HepG2 (cell line): ENCODE measurements around the gene PNPLA2. TPM values are rescaled to one million over a fixed set of nuclear protein-coding genes. Genes with fewer than 3 reads are reported as not detected.

ENCODE experiments used
- CBX1 ChIP-seq: IDR thresholded peaks from one replicate; pipeline ENCODE4 v1.6.1; 2016; ENCODE audit warnings: antibody characterized with exemption, low read depth
- DBP ChIP-seq: sonication (generic); formaldehyde crosslinking; IDR thresholded peaks from 2 replicates; pipeline ENCODE4 v1.4.0; 2020; ENCODE audit warnings: missing genetic modification reagents; ENCODE audit errors: not compliant biosample characterization
- ERF ChIP-seq: IDR thresholded peaks from 2 replicates; pipeline ENCODE4 v1.6.1; 2018; ENCODE audit warnings: missing biosample characterization, missing genetic modification reagents
- ETV6 ChIP-seq: sonication (generic); formaldehyde crosslinking; conservative IDR thresholded peaks from 2 replicates; pipeline ENCODE4 v1.4.0; 2020; ENCODE audit warnings: missing genetic modification reagents
- FOXP1 ChIP-seq, 2 experiments: fragments of 450-650 bp in 1 of 2; IDR thresholded peaks; 2 replicates each; pipeline ENCODE4 v1.6.1; 2017 to 2018; ENCODE audit warnings: antibody characterized with exemption in 1 of 2
- KLF6 ChIP-seq: IDR thresholded peaks from 2 replicates; pipeline ENCODE4 v1.8.0; 2016; ENCODE audit warnings: missing biosample characterization, missing genetic modification reagents
- NFKBIZ ChIP-seq: IDR thresholded peaks from 2 replicates; pipeline ENCODE4 v1.6.1; 2018; ENCODE audit warnings: missing genetic modification reagents, missing compliant biosample characterization
- PHF5A ChIP-seq: IDR thresholded peaks from one replicate; pipeline ENCODE4 v1.6.1; 2018; ENCODE audit warnings: low read depth, missing genetic modification reagents; ENCODE audit not compliant: unreplicated experiment
- SIN3A ChIP-seq: IDR thresholded peaks from 2 replicates; pipeline ENCODE4 v1.6.1; 2011; ENCODE audit warnings: low read depth, mild to moderate bottlenecking, control low read depth, low read length, borderline replicate concordance
- TCF7 ChIP-seq: sonication (generic); IDR thresholded peaks from 2 replicates; pipeline ENCODE4 v1.6.1; 2016; ENCODE audit warnings: antibody characterized with exemption, low read depth
- TFDP1 ChIP-seq: IDR thresholded peaks from 2 replicates; pipeline ENCODE4 v1.6.1; 2016; ENCODE audit warnings: missing compliant biosample characterization, missing genetic modification reagents, borderline replicate concordance
- WIZ ChIP-seq: sonication (generic); formaldehyde crosslinking; IDR thresholded peaks from 2 replicates; pipeline ENCODE4 v1.5.1; 2020; ENCODE audit warnings: mild to moderate bottlenecking, missing genetic modification reagents
- ZBTB26 ChIP-seq: IDR thresholded peaks from 2 replicates; pipeline ENCODE4 v1.6.1; 2016; ENCODE audit warnings: missing compliant biosample characterization, missing genetic modification reagents, borderline replicate concordance
- ZBTB34 ChIP-seq: sonication (generic); formaldehyde crosslinking; IDR thresholded peaks from 2 replicates; pipeline ENCODE4 v1.8.0; 2022; ENCODE audit warnings: mild to moderate bottlenecking, missing genetic modification reagents
- ZNF138 ChIP-seq: sonication (generic); formaldehyde crosslinking; IDR thresholded peaks from 2 replicates; pipeline ENCODE4 v1.5.0; 2020; ENCODE audit warnings: mild to moderate bottlenecking, low read depth, missing genetic modification reagents
- ZNF18 ChIP-seq: sonication (generic); formaldehyde crosslinking; IDR thresholded peaks from 2 replicates; pipeline ENCODE4 v1.8.0; 2022; ENCODE audit warnings: mild to moderate bottlenecking, missing genetic modification reagents; ENCODE audit not compliant: insufficient replicate concordance
- ZNF207 ChIP-seq: fragments of 450-650 bp; IDR thresholded peaks from 2 replicates; pipeline ENCODE4 v1.6.1; 2016; ENCODE audit warnings: antibody characterized with exemption, borderline replicate concordance
- ZNF496 ChIP-seq: sonication (generic); formaldehyde crosslinking; IDR thresholded peaks from 2 replicates; pipeline ENCODE4 v1.8.1; 2023; ENCODE audit warnings: mild to moderate bottlenecking, moderate library complexity, missing genetic modification reagents; ENCODE audit not compliant: insufficient replicate concordance
- ZNF549 ChIP-seq: sonication (generic); formaldehyde crosslinking; IDR thresholded peaks from 2 replicates; pipeline ENCODE4 v1.5.0; 2020; ENCODE audit warnings: missing genetic modification reagents
- ZNF562 ChIP-seq: sonication (generic); formaldehyde crosslinking; IDR thresholded peaks from 2 replicates; pipeline ENCODE4 v1.8.0; 2022; ENCODE audit warnings: missing genetic modification reagents, borderline replicate concordance
- ZSCAN22 ChIP-seq: sonication (generic); formaldehyde crosslinking; IDR thresholded peaks from 2 replicates; pipeline ENCODE4 v1.4.0; 2020; ENCODE audit warnings: mild to moderate bottlenecking, missing genetic modification reagents
- polyA plus RNA-seq, 8 experiments: library from polyadenylated mRNA; depleted of rRNA in 3 of 8; stranded (reverse) in 7 of 8; unstranded in 1 of 8; fragments of >200 nt; fragmentation: Illumina TruSeq in 4 of 8; extraction: Trizol in 4 of 8; gene quantifications; 2 replicates each; pipeline versions ENCODE4 v1.2.1 to v1.2.3, GENCODE V29; 2011 to 2016; ENCODE audit warnings: low read depth in 4 of 8, missing spikeins in 1 of 8, mixed read lengths in 1 of 8; ENCODE audit not compliant: insufficient read depth in 1 of 8
- total RNA-seq, 5 experiments: library from RNA; depleted of rRNA; stranded (reverse); fragments of >200 nt; fragmentation: Illumina TruSeq; extraction: Trizol; gene quantifications; 2 replicates each; pipeline ENCODE4 v1.2.3, GENCODE V29; 2016; ENCODE audit warnings: low read depth in 1 of 5

The PNPLA2 gene
- total and polyA plus RNA-seq, 2 of the 13 experiments (the other 11 are each of a cell fraction or from before 2014, with no cell fraction given), result 10.5 to 43.2 TPM

- TF ChIP-seq ZNF549 (CRISPR knock-in tag), result no peak
- no peak for TF ChIP-seq NFKBIZ (CRISPR knock-in tag)
- TF ChIP-seq ETV6, result no peak
- TF ChIP-seq SIN3A, result peak; percentile 56; the same call in 1 of the 2 replicates
- TF ChIP-seq ZNF562 (CRISPR knock-in tag), result no peak
- peak; percentile 80 for TF ChIP-seq ZNF138 (CRISPR knock-in tag)
- no peak for TF ChIP-seq CBX1
- no peak; the same call in 1 of the 2 replicates for TF ChIP-seq ERF (CRISPR knock-in tag)
- TF ChIP-seq TFDP1 (CRISPR knock-in tag), result peak; percentile 55; the same call in 1 of the 2 replicates
- TF ChIP-seq ZNF18 (CRISPR knock-in tag), result peak; percentile 41
- TF ChIP-seq ZBTB34 (CRISPR knock-in tag), result no peak
- TF ChIP-seq ZSCAN22 (CRISPR knock-in tag), result no peak
- no peak for TF ChIP-seq ZNF207
- no peak for TF ChIP-seq WIZ (CRISPR knock-in tag)
- no peak for TF ChIP-seq PHF5A
- no peak for TF ChIP-seq ZBTB26 (CRISPR knock-in tag)
- TF ChIP-seq DBP (CRISPR knock-in tag), result no peak
- no peak for TF ChIP-seq FOXP1 (IDR thresholded peaks at IDR 0.05)
- TF ChIP-seq FOXP1 (CRISPR knock-in tag; IDR thresholded peaks at IDR 0.05), result no peak
- no peak for TF ChIP-seq ZNF496 (CRISPR knock-in tag)
- no peak for TF ChIP-seq TCF7
- 0 out of 2 replicates have a peak, but pooled peaks have one; percentile 15 for TF ChIP-seq KLF6 (CRISPR knock-in tag)
Observed at GRCh38 chr11:777288-778255, 41.1 kb upstream of the PNPLA2 start, which contains the start of gene GATD1 (continued).
